Lower leg skin (tissue), 4 donors: ENCODE data around the gene TCP11. TPM values are rescaled to one million over a fixed set of nuclear protein-coding genes. Genes with fewer than 3 reads are reported as not detected.

Source experiments
- DNase-seq, 2 donors: peaks; one replicate each; pipeline ENCODE4 v3.0.0-alpha.2; 2019; ENCODE audit warnings: low spot score in 2 of 2
- H3K4me3 ChIP-seq: fragments of 200-600 bp; sonication (generic); 2 replicates; pipeline ENCODE4 v1.5.1; 2017; ENCODE audit warnings: mild to moderate bottlenecking, low read depth; ENCODE audit not compliant: poor library complexity, severe bottlenecking
- CTCF ChIP-seq, 3 donors: fragments of 450-650 bp; IDR thresholded peaks; one replicate each; pipeline ENCODE4 v1.5.1; 2016; ENCODE audit warnings: antibody characterized with exemption in 3 of 3, mild to moderate bottlenecking in 3 of 3, moderate library complexity in 2 of 3
- POLR2A ChIP-seq, 2 donors: fragments of 450-650 bp; IDR thresholded peaks; one replicate each; pipeline ENCODE4 v1.6.1; 2016 to 2017; ENCODE audit warnings: antibody characterized with exemption in 2 of 2, mild to moderate bottlenecking in 1 of 2, moderate library complexity in 1 of 2
- WGBS, 2 donors: methylation state at CpG; one replicate each; pipeline ENCODE4 v1.1.5; 2018; 5-methylcytosine and 5-hydroxymethylcytosine counted together
- intact Hi-C: fragments of 100-400 bp; cut with DNase I; formaldehyde crosslinking; loops from one replicate; pipeline ENCODE4 v1.15.0; 2023; ENCODE audit warnings: low total_unique reads
- total RNA-seq, 4 donors: library from RNA; depleted of rRNA; stranded (reverse); fragments of >200 nt; gene quantifications; one replicate each; pipeline ENCODE4 v1.1.0, GENCODE V29; 2016

TCP11 gene
- total RNA-seq, 4 donors from 2014 or later, result 0.97 to 1.7 TPM; not detected in 2

- no peak for TF ChIP-seq CTCF (IDR thresholded peaks at IDR 0.05)
- TF ChIP-seq POLR2A (IDR thresholded peaks at IDR 0.05), result no peak
- 85 to 90% methylated on average over 4 of the region's 4 CpGs for WGBS, 2 donors
- no peak for DNase-seq
- H3K4me3 ChIP-seq, result no peak overlapping the region
- intact Hi-C loops, result no loop called here
Observed at GRCh38 chr6:35174501-35174900, 33.4 kb upstream of the TCP11 start.

GRCh38 chr6:35174088-35174434 lies 32.9 kb upstream of the TCP11 start:
- TF ChIP-seq CTCF (IDR thresholded peaks at IDR 0.05) (no peak), POLR2A (IDR thresholded peaks at IDR 0.05) (no peak)
- 73 to 82% methylated on average over 2 of the region's 2 CpGs for WGBS, 2 donors
- intact Hi-C loops, result no loop called here
- no peak overlapping the region for H3K4me3 ChIP-seq
- no peak for DNase-seq

DNA sequence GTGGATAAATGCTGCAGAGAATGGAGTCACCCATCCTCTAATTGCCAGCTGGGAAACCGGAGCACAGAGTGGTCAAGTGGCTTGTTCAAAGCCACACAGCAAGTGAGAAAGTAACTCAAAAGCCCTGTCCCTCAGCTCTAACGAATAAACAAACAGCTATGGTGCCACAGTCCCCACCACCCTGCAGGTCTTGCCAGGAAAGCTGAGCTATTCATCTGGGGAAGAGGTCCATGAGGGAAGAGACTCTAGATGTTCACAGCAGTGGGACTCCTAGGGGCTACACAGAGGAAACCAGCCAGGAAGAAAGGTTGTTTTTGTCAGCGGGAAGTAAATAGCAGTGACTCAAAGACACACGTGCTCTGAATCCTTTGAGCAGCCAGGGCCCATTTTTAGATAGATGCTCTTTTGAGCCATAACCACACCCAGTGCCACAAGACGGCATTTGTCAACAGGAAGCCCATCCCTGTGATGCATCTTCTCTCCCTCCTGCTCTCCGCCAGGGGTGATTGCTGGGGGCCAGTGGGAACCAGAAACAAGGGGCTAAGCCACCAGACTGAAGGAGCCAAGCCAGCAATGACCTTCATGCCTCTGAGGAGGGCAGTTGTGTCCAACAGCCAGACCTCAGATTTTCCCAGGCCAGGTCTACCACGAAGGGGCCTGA lies 32.4 kb upstream of the TCP11 start:
- H3K4me3 ChIP-seq, result no peak overlapping the region
- TF ChIP-seq POLR2A (IDR thresholded peaks at IDR 0.05), result no peak
- no peak for TF ChIP-seq CTCF (IDR thresholded peaks at IDR 0.05)
- WGBS, 2 donors, result 58 to 71% methylated on average over 7 of the region's 7 CpGs
- peak in 1 of 2 donors; percentile 77 for DNase-seq
- intact Hi-C loops, result no loop called here

DNA sequence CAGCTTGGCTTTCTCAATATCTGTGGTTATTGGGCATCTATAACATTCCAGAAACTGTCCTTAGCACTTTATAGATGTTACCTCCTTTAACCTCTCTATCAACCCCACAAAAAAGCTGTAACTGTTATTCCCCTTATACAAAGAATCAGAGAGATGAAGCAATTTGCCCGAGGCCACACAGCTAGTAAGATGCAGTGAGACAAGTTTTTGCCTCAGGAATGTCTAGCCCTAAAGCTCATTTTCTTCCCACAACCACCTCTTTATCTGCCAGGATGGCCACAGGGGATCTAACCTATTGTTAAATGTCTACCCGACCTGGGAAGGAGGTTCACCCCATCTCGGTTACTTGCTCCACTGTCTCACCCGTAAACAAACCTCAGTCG lies 31.9 kb upstream of the TCP11 start:
- TF ChIP-seq POLR2A (IDR thresholded peaks at IDR 0.05), result no peak
- TF ChIP-seq CTCF (IDR thresholded peaks at IDR 0.05), result no peak
- peak in 1 of 2 donors; percentile 23 for DNase-seq
- WGBS, 2 donors, result 68 to 72% methylated on average over 5 of the region's 5 CpGs
- no peak overlapping the region for H3K4me3 ChIP-seq
- intact Hi-C loops, result no loop called here

DNA sequence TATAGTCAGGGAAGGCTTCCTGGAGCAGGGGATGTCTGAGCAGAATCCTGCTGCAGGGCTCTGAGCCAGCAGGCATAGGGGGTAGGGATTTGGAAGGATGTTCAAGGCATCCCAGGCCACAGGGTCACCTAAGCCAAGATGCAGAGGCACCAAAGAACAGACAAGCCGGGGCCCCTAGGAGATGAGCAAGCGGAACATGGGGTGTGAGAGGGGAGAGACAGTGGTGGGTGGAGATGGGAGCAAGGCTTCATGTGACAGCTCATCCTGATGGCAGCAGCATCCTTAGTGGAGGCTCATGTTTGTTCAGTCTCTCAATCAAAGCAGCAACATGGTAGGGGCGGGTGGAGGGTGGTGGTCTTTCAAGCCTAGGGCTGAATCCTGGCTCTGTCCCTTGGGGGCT lies 29.8 kb upstream of the TCP11 start:
- 89 to 93% methylated on average over 3 of the region's 3 CpGs for WGBS, 2 donors
- no peak overlapping the region for H3K4me3 ChIP-seq
- TF ChIP-seq POLR2A (IDR thresholded peaks at IDR 0.05), result no peak
- no peak for TF ChIP-seq CTCF (IDR thresholded peaks at IDR 0.05)
- intact Hi-C loops, result no loop called here
- no peak for DNase-seq

- H3K4me3 ChIP-seq, result no peak overlapping the region
- intact Hi-C loops, result no loop called here
- 72 to 74% methylated on average over 1 of the region's 1 CpG for WGBS, 2 donors
- no peak for TF ChIP-seq POLR2A (IDR thresholded peaks at IDR 0.05)
- no peak for TF ChIP-seq CTCF (IDR thresholded peaks at IDR 0.05)
- DNase-seq, result peak in 1 of 2 donors; percentile 48
Observed at GRCh38 chr6:35170166-35170565, 29.0 kb upstream of the TCP11 start.
